GOT3 (cell line): ENCODE measurements around the gene RING1.

Experiments
- DNase-seq: peaks from one replicate; lab custom pipeline; 2025; ENCODE audit warnings: mixed read lengths; lab: John Stamatoyannopoulos, UW

The RING1 gene

GRCh38 chr6:33192671-33193602 is 15.4 kb upstream of the RING1 start:
- no peak for DNase-seq

- DNase-seq = no peak
Measured at GRCh38 chr6:33193619-33194018, 14.7 kb upstream of the RING1 start.

- DNase-seq = no peak
Measured at GRCh38 chr6:33194431-33194979, 13.8 kb upstream of the RING1 start.

- DNase-seq = no peak
Measured at GRCh38 chr6:33195304-33196165, 12.8 kb upstream of the RING1 start.

GRCh38 chr6:33197431-33198048 is 10.8 kb upstream of the RING1 start:
- no peak for DNase-seq

GRCh38 chr6:33198159-33198852 is 10.0 kb upstream of the RING1 start:
- DNase-seq = no peak

DNA sequence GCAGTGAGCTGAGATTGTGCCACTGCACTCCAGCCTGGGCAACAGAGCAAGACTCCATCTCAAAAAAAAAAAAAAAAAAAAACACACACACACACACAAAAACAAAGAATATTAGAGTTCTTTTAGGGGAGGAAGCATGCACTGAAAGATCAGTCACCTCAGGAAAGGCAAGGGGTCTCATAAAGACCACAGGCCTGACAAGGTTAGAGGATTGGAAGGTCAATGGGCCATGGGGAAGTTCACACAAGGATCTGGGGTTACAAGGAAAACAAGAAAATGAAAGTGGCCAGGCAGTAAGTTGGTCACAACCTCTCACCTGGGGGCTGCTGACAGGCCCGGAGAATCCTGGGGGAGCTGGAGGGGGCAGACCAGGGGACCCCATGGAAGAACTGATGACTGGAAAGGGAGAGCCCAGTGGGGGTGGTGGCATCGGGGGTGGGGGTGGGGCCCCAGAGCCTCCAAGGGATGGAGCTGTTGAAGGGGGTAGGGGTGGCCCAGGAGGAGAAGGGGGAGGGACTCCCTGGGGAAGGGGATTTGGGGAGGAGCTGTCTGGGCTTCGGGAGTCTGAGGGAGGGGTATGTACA is 9.4 kb upstream of the RING1 start:
- no peak for DNase-seq

DNA sequence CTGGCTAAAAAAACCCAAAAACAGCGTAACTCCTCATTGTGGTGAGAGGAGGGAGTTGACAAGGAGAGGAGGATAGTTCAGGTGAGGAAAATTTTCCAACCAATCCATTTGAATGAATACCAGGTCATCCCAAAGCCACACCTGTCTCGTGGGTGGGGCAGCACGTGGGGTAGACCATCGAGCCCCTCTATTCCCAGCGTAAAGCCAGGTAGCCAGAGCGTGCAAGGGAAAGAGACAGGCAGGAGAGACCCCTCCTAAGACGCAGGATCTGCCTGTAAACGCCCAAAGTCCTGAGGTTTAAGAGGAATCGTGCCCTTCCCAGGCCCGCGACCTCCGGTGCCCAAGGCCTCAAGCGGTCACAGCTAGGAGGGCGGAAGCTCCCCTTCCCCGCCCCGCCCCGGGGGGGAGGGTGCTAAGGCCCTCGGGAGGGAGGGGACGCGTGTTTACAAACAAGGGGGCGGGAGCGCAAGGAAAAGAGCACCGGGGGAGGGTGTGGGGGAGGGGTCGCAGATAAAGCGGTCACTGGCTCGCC is 8.5 kb upstream of the RING1 start:
- no peak for DNase-seq

GRCh38 chr6:33200219-33201146 is 7.8 kb upstream of the RING1 start, which contains the start of the genes RXRB and SLC39A7:
Gene RXRB, minus strand, starts transcription at chr6:33200665. Its CDS starts 189 bp downstream, at chr6:33200476.
Gene SLC39A7, plus strand, starts transcription at chr6:33200867. Its CDS starts 379 bp downstream, at chr6:33201246.
- DNase-seq = peak; percentile 88

DNA sequence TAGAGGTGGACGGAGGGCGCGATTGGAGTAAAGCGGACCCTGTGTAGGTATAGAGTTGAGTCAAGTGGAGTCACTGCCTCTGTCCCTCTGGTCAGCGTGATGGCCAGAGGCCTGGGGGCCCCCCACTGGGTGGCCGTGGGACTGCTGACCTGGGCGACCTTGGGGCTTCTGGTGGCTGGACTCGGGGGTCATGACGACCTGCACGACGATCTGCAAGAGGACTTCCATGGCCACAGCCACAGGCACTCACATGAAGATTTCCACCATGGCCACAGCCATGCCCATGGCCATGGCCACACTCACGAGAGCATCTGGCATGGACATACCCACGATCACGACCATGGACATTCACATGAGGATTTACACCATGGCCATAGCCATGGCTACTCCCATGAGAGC is 7.2 kb upstream of the RING1 start:
- no peak for DNase-seq

GRCh38 chr6:33201935-33202334 is 6.4 kb upstream of the RING1 start:
- DNase-seq = no peak

GRCh38 chr6:33202799-33203198 is 5.5 kb upstream of the RING1 start:
- DNase-seq = no peak

GRCh38 chr6:33203443-33204164 is 4.7 kb upstream of the RING1 start:
- no peak for DNase-seq

GRCh38 chr6:33204165-33204414 is 4.2 kb upstream of the RING1 start:
- no peak for DNase-seq

- peak; percentile 73 for DNase-seq
Measured at GRCh38 chr6:33204415-33205190, 3.7 kb upstream of the RING1 start, which contains the start of gene HSD17B8. Gene HSD17B8, plus strand, starts transcription at chr6:33204655. Its CDS starts 14 bp downstream, at chr6:33204669.

GRCh38 chr6:33205191-33206026 is 2.9 kb upstream of the RING1 start:
- DNase-seq = no peak
